ENCODE measurements around the gene SLC29A4. TPM values are rescaled to one million over a fixed set of nuclear protein-coding genes. Genes with fewer than 3 reads are reported as not detected.

The SLC29A4 gene
- total and polyA plus RNA-seq, 4 donors, result 1.7 to 13.9 (median 3.9) TPM

GRCh38 chr7:5350600-5351385 lies 68.0 kb downstream of the SLC29A4 start:
- Histone ChIP-seq H3K27ac (ENCODE audit: low read depth in 1 of 2, low read length in 2 of 2) (no peak overlapping the region), H3K27me3 (ENCODE audit: control insufficient read depth in 4 of 4, insufficient read depth in 4 of 4, low read length in 3 of 4) (no peaks in the 10 kb centered on the region), H3K9me3 (ENCODE audit: control insufficient read depth in 4 of 4, low read length in 3 of 4) (no peaks in the 10 kb centered on the region), H3K9ac (ENCODE audit: low read depth in 1 of 2, low read length in 2 of 2) (no peak overlapping the region), H3K4me1 (ENCODE audit: control insufficient read depth in 4 of 4, insufficient read depth in 4 of 4, low read length in 3 of 4) (peaks cover 9 to 24% (median 21%) of the 10 kb centered on the region in 4 donors), H3K36me3 (ENCODE audit: control insufficient read depth in 4 of 4, insufficient read depth in 3 of 4, low read depth in 1 of 4, low read length in 3 of 4) (peaks cover 0 to 22% (median 7%) of the 10 kb centered on the region in 4 donors), H3K4me3 (ENCODE audit: low read depth in 1 of 3, low read length in 3 of 3) (no peak overlapping the region)
- no peak for DNase-seq (ENCODE audit: low spot score)
- 95% methylated on average over 23 of the region's 23 CpGs for WGBS
- TF ChIP-seq MAX (IDR thresholded peaks at IDR 0.05), result no peak
- TF ChIP-seq FOXA1 (IDR thresholded peaks at IDR 0.05), result no peak
- TF ChIP-seq RAD21 (IDR thresholded peaks at IDR 0.05), result no peak
- no peak for TF ChIP-seq REST (IDR thresholded peaks at IDR 0.05)
- TF ChIP-seq EGR1 (IDR thresholded peaks at IDR 0.05; ENCODE audit: low read depth in 2 of 2), result no peak
- no peak for TF ChIP-seq RXRA (IDR thresholded peaks at IDR 0.05)
- TF ChIP-seq SP1 (IDR thresholded peaks at IDR 0.05), result no peak
- no peak for TF ChIP-seq TAF1 (conservative IDR thresholded peaks at IDR 0.05)
- TF ChIP-seq ZBTB33 (IDR thresholded peaks at IDR 0.05), result no peak
- no peak for TF ChIP-seq YY1 (IDR thresholded peaks at IDR 0.05)
- no peak for TF ChIP-seq FOXA2 (IDR thresholded peaks at IDR 0.05)

GRCh38 chr7:5351507-5352265 lies 68.9 kb downstream of the SLC29A4 start:
- peaks cover under 1 to 25% (median 7%) of the 10 kb centered on the region in 4 donors for H3K36me3 ChIP-seq (ENCODE audit: control insufficient read depth in 4 of 4, insufficient read depth in 3 of 4, low read depth in 1 of 4, low read length in 3 of 4)
- no peaks in the 10 kb centered on the region for H3K9me3 ChIP-seq (ENCODE audit: control insufficient read depth in 4 of 4, low read length in 3 of 4)
- H3K9ac ChIP-seq (ENCODE audit: low read depth in 1 of 2, low read length in 2 of 2), result no peak overlapping the region
- H3K4me3 ChIP-seq (ENCODE audit: low read depth in 1 of 3, low read length in 3 of 3), result no peak overlapping the region
- no peak overlapping the region for H3K27ac ChIP-seq (ENCODE audit: low read depth in 1 of 2, low read length in 2 of 2)
- no peak for TF ChIP-seq FOXA1 (IDR thresholded peaks at IDR 0.05)
- no peak for TF ChIP-seq MAX (IDR thresholded peaks at IDR 0.05)
- no peak for TF ChIP-seq REST (IDR thresholded peaks at IDR 0.05)
- TF ChIP-seq RXRA (IDR thresholded peaks at IDR 0.05), result no peak
- no peak for TF ChIP-seq EGR1 (IDR thresholded peaks at IDR 0.05; ENCODE audit: low read depth in 2 of 2)
- TF ChIP-seq ZBTB33 (IDR thresholded peaks at IDR 0.05), result no peak
- TF ChIP-seq HNF4A (conservative IDR thresholded peaks at IDR 0.05), result no peak
- TF ChIP-seq NR2F2 (IDR thresholded peaks at IDR 0.05), result no peak
- TF ChIP-seq SP1 (IDR thresholded peaks at IDR 0.05), result no peak
- no peak for TF ChIP-seq ATF3 (IDR thresholded peaks at IDR 0.05)
- no peak for TF ChIP-seq YY1 (IDR thresholded peaks at IDR 0.05)
- TF ChIP-seq TAF1 (conservative IDR thresholded peaks at IDR 0.05), result no peak
- TF ChIP-seq JUND (IDR thresholded peaks at IDR 0.05), result no peak
- no peak for TF ChIP-seq FOXA2 (IDR thresholded peaks at IDR 0.05)
- TF ChIP-seq RAD21 (IDR thresholded peaks at IDR 0.05), result no peak
- no peak for TF ChIP-seq GABPA (IDR thresholded peaks at IDR 0.05 in 1 of 2, conservative IDR thresholded peaks at IDR 0.05 in 1 of 2)
- TF ChIP-seq HNF4G (IDR thresholded peaks at IDR 0.05), result no peak
- WGBS, result 92% methylated on average over 35 of the region's 35 CpGs
- DNase-seq (ENCODE audit: low spot score), result no peak
- H3K27me3 ChIP-seq (ENCODE audit: control insufficient read depth in 4 of 4, insufficient read depth in 4 of 4, low read length in 3 of 4), result no peaks in the 10 kb centered on the region
- H3K4me1 ChIP-seq (ENCODE audit: control insufficient read depth in 4 of 4, insufficient read depth in 4 of 4, low read length in 3 of 4), result peaks cover 9 to 24% (median 21%) of the 10 kb centered on the region in 4 donors
